ENCODE results near the gene POLR1H.

The POLR1H gene

GRCh38 chr6:30042914-30043313 lies 18.2 kb upstream of the POLR1H start:
- TF ChIP-seq POLR2AphosphoS5 (IDR thresholded peaks at IDR 0.05; ENCODE audit: low read depth, low read length) (no peak), SIN3A (IDR thresholded peaks at IDR 0.05; ENCODE audit: borderline replicate concordance, insufficient read depth, low read length) (no peak), TAF1 (IDR thresholded peaks at IDR 0.05; ENCODE audit: borderline replicate concordance, insufficient read depth, low read length) (no peak), FOXP2 (optimal IDR thresholded peaks at IDR 0.05; ENCODE audit: borderline replicate concordance, extremely low read depth, extremely low read length, insufficient read depth) (no peak)

GRCh38 chr6:30043744-30044143 lies 17.3 kb upstream of the POLR1H start:
- TF ChIP-seq SIN3A (IDR thresholded peaks at IDR 0.05; ENCODE audit: borderline replicate concordance, insufficient read depth, low read length), result no peak
- TF ChIP-seq FOXP2 (optimal IDR thresholded peaks at IDR 0.05; ENCODE audit: borderline replicate concordance, extremely low read depth, extremely low read length, insufficient read depth), result no peak
- no peak for TF ChIP-seq TAF1 (IDR thresholded peaks at IDR 0.05; ENCODE audit: borderline replicate concordance, insufficient read depth, low read length)
- no peak for TF ChIP-seq POLR2AphosphoS5 (IDR thresholded peaks at IDR 0.05; ENCODE audit: low read depth, low read length)
- no peak for TF ChIP-seq REST (IDR thresholded peaks at IDR 0.05; ENCODE audit: insufficient read depth in 1 of 2, low read depth in 2 of 2, low read length in 2 of 2)

GRCh38 chr6:30044630-30045029 lies 16.4 kb upstream of the POLR1H start:
- TF ChIP-seq TAF1 (IDR thresholded peaks at IDR 0.05; ENCODE audit: borderline replicate concordance, insufficient read depth, low read length) (no peak), REST (IDR thresholded peaks at IDR 0.05; ENCODE audit: insufficient read depth in 1 of 2, low read depth in 2 of 2, low read length in 2 of 2) (no peak), FOXP2 (optimal IDR thresholded peaks at IDR 0.05; ENCODE audit: borderline replicate concordance, extremely low read depth, extremely low read length, insufficient read depth) (no peak), SIN3A (IDR thresholded peaks at IDR 0.05; ENCODE audit: borderline replicate concordance, insufficient read depth, low read length) (no peak), POLR2AphosphoS5 (IDR thresholded peaks at IDR 0.05; ENCODE audit: low read depth, low read length) (no peak)

- TF ChIP-seq SIN3A (IDR thresholded peaks at IDR 0.05; ENCODE audit: borderline replicate concordance, insufficient read depth, low read length) (no peak), POLR2AphosphoS5 (IDR thresholded peaks at IDR 0.05; ENCODE audit: low read depth, low read length) (no peak)
These were observed 13.8 kb upstream of the POLR1H start for GRCh38 chr6:30047220-30047619.

GRCh38 chr6:30053682-30054081 lies 7.4 kb upstream of the POLR1H start:
- TF ChIP-seq TAF1 (IDR thresholded peaks at IDR 0.05; ENCODE audit: borderline replicate concordance, insufficient read depth, low read length) (no peak), POLR2AphosphoS5 (IDR thresholded peaks at IDR 0.05; ENCODE audit: low read depth, low read length) (no peak), REST (IDR thresholded peaks at IDR 0.05; ENCODE audit: insufficient read depth in 1 of 2, low read depth in 2 of 2, low read length in 2 of 2) (no peak), FOXP2 (optimal IDR thresholded peaks at IDR 0.05; ENCODE audit: borderline replicate concordance, extremely low read depth, extremely low read length, insufficient read depth) (no peak), SIN3A (IDR thresholded peaks at IDR 0.05; ENCODE audit: borderline replicate concordance, insufficient read depth, low read length) (no peak)

GRCh38 chr6:30055513-30055912 lies 5.6 kb upstream of the POLR1H start:
- TF ChIP-seq POLR2AphosphoS5 (IDR thresholded peaks at IDR 0.05; ENCODE audit: low read depth, low read length) (no peak), TAF1 (IDR thresholded peaks at IDR 0.05; ENCODE audit: borderline replicate concordance, insufficient read depth, low read length) (no peak), FOXP2 (optimal IDR thresholded peaks at IDR 0.05; ENCODE audit: borderline replicate concordance, extremely low read depth, extremely low read length, insufficient read depth) (no peak), REST (IDR thresholded peaks at IDR 0.05; ENCODE audit: insufficient read depth in 1 of 2, low read depth in 2 of 2, low read length in 2 of 2) (no peak)
